Uterus (tissue), 2 donors: Measurements from ENCODE around the gene MAP3K7CL.

Experiments used
- CTCF ChIP-seq, 4 experiments: fragments of 200-600 bp in 2 of 4; fragments of 450-650 bp in 2 of 4; sonication (generic) in 2 of 4; IDR thresholded peaks; one replicate each; pipeline ENCODE4 v1.5.1; 2016 to 2019; ENCODE audit warnings: antibody characterized with exemption in 4 of 4, mild to moderate bottlenecking in 2 of 4, moderate library complexity in 1 of 4
- POLR2A ChIP-seq, 2 donors: fragments of 450-650 bp; IDR thresholded peaks; one replicate each; pipeline ENCODE4 v1.6.1; 2016; ENCODE audit warnings: antibody characterized with exemption in 2 of 2, mild to moderate bottlenecking in 1 of 2, moderate library complexity in 1 of 2

GRCh38 chr21:29224006-29224405 lies 93.6 kb downstream of the MAP3K7CL start:
- TF ChIP-seq CTCF (IDR thresholded peaks at IDR 0.05): no peak
- TF ChIP-seq POLR2A (IDR thresholded peaks at IDR 0.05): no peak
